Neutrophil (primary cell): ENCODE measurements around the gene RAB33A.
"Not testable (repeated sequence)": the region's sequence is repeated elsewhere in the genome, so short reads cannot be mapped to it uniquely, and the experiment has no call there.

ENCODE experiments used
- H3K27ac ChIP-seq: fragments of 200-600 bp; sonication (generic); 2 replicates; pipeline ENCODE4 v1.5.1; 2016; ENCODE audit warnings: mild to moderate bottlenecking, moderate library complexity
- H3K27me3 ChIP-seq: fragments of 200-600 bp; sonication (generic); 2 replicates; pipeline ENCODE4 v1.6.0; 2016; ENCODE audit warnings: mild to moderate bottlenecking
- H3K36me3 ChIP-seq: fragments of 200-600 bp; sonication (generic); 2 replicates; pipeline ENCODE4 v1.5.1; 2017
- H3K4me1 ChIP-seq, 2 experiments: fragments of 200-600 bp in 1 of 2; sonication (generic) in 1 of 2; 1 replicate in 1 of 2; 2 replicates in 1 of 2; pipeline versions ENCODE4 v1.5.1 to v1.6.1; 2013 to 2016; ENCODE audit warnings: low read depth in 1 of 2, low read length in 1 of 2, mild to moderate bottlenecking in 1 of 2, moderate library complexity in 1 of 2; ENCODE audit not compliant: control insufficient read depth in 1 of 2, insufficient read depth in 1 of 2
- H3K4me3 ChIP-seq, 2 experiments: fragments of 200-600 bp in 1 of 2; sonication (generic) in 1 of 2; 1 replicate in 1 of 2; 2 replicates in 1 of 2; pipeline ENCODE4 v1.5.1; 2013 to 2016; ENCODE audit warnings: low read depth in 1 of 2, low read length in 1 of 2, mild to moderate bottlenecking in 1 of 2, moderate library complexity in 1 of 2
- H3K9me3 ChIP-seq: fragments of 200-600 bp; sonication (generic); 2 replicates; pipeline ENCODE4 v1.5.1; 2016
- TF ChIP-seq, protein P1 (sequence below): fragments of 200-600 bp; sonication (generic); IDR thresholded peaks from 2 replicates; pipeline ENCODE4 v1.5.1; 2016; ENCODE audit warnings: antibody characterized with exemption

Gene RAB33A

GRCh38 chrX:130224810-130225209 lies 53.0 kb downstream of the RAB33A start:
- Histone ChIP-seq H3K9me3 (no peaks in the 10 kb centered on the region), H3K27ac (no peak overlapping the region), H3K36me3 (no peaks in the 10 kb centered on the region), H3K27me3 (no peaks in the 10 kb centered on the region), H3K4me3 (no peak overlapping the region), H3K4me1 (peaks cover 0 to 7% of the 10 kb centered on the region in 2 experiments)
- TF ChIP-seq, protein P1, sequence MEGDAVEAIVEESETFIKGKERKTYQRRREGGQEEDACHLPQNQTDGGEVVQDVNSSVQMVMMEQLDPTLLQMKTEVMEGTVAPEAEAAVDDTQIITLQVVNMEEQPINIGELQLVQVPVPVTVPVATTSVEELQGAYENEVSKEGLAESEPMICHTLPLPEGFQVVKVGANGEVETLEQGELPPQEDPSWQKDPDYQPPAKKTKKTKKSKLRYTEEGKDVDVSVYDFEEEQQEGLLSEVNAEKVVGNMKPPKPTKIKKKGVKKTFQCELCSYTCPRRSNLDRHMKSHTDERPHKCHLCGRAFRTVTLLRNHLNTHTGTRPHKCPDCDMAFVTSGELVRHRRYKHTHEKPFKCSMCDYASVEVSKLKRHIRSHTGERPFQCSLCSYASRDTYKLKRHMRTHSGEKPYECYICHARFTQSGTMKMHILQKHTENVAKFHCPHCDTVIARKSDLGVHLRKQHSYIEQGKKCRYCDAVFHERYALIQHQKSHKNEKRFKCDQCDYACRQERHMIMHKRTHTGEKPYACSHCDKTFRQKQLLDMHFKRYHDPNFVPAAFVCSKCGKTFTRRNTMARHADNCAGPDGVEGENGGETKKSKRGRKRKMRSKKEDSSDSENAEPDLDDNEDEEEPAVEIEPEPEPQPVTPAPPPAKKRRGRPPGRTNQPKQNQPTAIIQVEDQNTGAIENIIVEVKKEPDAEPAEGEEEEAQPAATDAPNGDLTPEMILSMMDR, result no peak

GRCh38 chrX:130228871-130229270 lies 57.1 kb downstream of the RAB33A start:
- H3K4me3 ChIP-seq, result no peak overlapping the region
- no peaks in the 10 kb centered on the region for H3K9me3 ChIP-seq
- H3K27me3 ChIP-seq, result no peaks in the 10 kb centered on the region
- H3K27ac ChIP-seq, result no peak overlapping the region
- TF ChIP-seq, protein P1, result no peak
- H3K36me3 ChIP-seq, result no peaks in the 10 kb centered on the region
- H3K4me1 ChIP-seq, result peaks cover 0 to 7% of the 10 kb centered on the region in 2 experiments

DNA sequence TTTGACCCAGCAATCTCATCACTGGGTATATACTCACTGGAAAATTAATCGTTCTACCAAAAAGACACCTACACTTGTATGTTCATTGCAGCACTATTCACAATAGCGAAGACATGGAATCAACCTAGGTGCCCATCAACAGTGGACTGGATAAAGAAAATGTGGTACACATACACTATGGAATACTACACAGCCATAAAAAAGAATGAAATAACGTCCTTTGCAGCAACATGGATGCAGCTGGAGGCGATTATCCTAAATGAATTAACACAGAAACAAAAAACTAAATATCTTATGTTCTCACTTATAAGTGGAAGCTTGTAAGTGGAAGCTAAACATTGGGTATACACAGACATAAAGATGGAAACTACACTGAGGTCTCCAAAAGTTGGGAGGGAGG lies 59.4 kb downstream of the RAB33A start:
- not testable (repeated sequence) for H3K36me3 ChIP-seq, H3K4me1 ChIP-seq, H3K9me3 ChIP-seq, H3K27me3 ChIP-seq, H3K27ac ChIP-seq, H3K4me3 ChIP-seq
